GM19023 (cell line): Measurements from ENCODE around the gene NELFB.

Experiments used
- ATAC-seq: cut with Tn5 transposase; IDR thresholded peaks from one replicate; pipeline ENCODE4 v1.9.1; 2021; ENCODE audit warnings: mild to moderate bottlenecking, moderate library complexity; ENCODE audit not compliant: unreplicated experiment

NELFB gene

DNA sequence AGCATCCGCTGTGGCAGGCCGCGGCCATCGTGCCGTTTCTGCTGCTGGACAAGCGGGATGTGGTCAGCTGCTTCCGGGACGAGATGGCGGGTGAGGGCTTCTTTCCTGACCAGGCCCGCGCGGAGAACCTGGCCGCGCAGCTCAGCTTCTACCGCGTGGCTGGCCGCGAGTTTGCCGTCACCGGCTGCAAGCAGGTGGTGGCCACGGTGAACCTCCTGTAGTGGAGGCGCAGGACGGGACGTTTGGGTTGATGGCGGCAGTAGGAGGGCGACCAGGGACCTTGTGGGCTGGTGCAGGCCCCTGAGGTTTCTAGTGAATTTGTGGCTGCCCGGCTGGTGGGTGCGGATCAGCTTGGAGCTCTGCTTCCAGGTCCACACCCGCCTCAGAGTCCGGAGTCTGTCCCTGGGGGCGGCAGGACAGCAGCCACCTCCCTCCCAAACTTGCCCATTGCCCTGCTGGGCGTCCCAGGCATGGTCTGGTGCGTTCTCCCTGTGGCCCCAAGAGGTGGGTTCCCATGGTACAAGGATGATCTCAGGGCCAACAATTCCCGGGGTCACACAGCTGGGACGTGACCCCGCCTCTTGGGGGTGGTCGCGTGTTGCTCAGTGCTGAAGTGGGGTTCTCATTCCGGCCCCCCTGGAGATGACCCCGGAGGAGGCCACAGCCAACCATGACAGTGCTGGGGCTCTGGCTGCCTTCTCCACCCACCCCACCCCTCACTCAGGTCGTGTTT is 24.8 kb downstream of the NELFB start:
- no peak for ATAC-seq

GRCh38 chr9:137280474-137281344 is 25.6 kb downstream of the NELFB start:
- ATAC-seq, result no peak

DNA sequence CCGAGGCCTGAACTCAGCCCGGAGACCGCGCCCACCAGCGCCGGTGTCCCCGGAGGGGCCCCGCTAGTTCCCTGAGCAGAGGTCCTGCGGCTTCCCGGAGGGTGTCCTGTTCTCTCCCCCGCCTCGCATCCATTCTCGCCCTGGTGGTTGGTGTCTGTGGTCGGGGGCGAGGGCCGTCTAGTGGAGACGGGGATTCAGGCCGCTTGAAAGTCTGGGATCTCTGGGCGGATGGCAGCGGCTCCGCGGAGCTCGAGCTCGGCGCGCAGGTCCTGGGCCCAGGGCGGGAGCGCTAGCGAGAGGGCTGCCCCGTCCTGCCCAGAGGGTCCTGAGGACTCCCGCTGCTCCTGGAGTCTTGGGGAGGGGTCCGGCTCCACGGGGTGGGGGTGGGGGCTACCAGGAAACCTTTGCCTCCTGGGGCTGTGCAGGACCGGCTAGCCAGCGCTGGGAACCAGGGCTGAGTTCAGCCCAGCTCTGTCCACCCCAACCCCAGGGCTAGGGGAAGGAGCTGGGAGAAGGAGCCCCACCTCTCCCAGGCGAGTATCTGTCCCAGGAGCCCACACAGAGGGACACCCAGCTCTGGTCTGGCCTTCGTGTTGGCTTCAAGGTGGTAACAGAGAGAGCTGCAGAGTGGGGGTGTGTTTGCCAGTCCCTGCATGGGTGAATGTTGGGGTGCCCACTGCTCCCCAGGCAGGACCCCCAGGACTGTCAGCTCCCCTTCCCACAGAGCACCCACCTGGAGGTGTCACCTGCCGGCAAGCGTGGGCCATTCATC is 26.4 kb downstream of the NELFB start:
- no peak for ATAC-seq

GRCh38 chr9:137286975-137287383 is 31.9 kb downstream of the NELFB start:
- no peak for ATAC-seq

DNA sequence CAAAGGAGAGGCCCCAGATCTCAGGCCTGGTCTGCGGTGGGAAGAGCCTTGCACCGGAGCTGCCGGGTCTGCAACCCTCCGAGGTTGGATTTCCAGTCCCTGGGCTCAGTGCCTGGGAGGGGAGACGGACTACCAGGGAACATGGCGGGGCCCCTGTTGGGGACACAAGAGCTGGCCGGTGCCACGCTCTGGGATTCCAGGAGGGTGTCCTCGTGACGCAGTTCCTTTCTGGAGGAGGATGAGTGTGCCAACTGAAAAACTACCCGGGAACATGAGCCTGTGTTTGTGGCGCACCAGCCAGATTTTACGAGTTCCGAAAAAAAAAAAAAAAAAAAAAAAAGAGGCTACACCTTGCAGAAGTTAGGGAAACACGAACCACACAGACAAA is 38.0 kb downstream of the NELFB start:
- no peak for ATAC-seq

- ATAC-seq, result no peak
These were observed 38.5 kb downstream of the NELFB start for GRCh38 chr9:137293482-137294090.

- no peak for ATAC-seq
These were observed 39.1 kb downstream of the NELFB start for GRCh38 chr9:137294091-137294680.

- no peak for ATAC-seq
These were observed 39.6 kb downstream of the NELFB start for GRCh38 chr9:137294681-137295237.

GRCh38 chr9:137295238-137295811 is 40.2 kb downstream of the NELFB start:
- ATAC-seq, result no peak

DNA sequence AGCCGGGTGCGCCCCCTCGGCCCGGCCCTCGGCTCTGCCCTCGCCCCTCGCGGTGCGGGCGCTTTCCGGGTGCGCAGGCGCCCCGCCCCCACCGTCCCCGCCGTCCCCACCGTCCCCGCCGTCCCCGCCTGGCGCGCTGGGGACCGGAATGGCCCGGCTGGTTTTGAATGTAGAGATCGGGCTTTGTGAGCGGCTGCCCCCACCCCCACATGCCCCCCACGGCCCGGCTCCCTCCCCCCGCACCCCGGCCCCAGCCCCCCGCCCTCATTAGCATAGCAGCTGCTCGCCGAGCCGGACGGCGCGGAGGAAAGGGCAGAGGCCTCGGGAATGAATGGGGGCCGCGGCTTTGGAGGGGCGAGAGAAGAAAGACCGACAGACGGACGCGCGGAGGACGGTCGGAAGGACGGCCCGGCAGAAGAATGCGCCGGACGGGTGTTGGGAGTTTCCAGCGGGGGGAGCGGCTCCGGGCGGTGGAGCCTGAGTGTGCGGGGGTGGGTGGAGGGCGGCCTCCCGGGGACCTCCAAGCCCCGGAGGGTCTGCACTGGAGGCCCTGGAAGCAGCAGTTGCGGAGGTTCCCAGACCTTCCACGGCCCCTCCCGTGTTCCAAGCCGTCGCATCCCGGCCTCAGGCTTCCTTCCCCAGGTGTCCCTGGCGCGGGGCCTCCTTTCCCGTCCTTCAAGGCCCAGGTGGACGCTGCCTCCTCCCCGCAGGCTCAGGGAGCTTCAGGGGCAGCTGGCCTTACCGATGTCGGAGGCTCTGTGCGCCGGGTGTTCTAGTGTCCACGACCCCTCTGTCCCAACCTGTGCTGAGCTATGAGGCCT is 40.9 kb downstream of the NELFB start:
- ATAC-seq, result no peak

DNA sequence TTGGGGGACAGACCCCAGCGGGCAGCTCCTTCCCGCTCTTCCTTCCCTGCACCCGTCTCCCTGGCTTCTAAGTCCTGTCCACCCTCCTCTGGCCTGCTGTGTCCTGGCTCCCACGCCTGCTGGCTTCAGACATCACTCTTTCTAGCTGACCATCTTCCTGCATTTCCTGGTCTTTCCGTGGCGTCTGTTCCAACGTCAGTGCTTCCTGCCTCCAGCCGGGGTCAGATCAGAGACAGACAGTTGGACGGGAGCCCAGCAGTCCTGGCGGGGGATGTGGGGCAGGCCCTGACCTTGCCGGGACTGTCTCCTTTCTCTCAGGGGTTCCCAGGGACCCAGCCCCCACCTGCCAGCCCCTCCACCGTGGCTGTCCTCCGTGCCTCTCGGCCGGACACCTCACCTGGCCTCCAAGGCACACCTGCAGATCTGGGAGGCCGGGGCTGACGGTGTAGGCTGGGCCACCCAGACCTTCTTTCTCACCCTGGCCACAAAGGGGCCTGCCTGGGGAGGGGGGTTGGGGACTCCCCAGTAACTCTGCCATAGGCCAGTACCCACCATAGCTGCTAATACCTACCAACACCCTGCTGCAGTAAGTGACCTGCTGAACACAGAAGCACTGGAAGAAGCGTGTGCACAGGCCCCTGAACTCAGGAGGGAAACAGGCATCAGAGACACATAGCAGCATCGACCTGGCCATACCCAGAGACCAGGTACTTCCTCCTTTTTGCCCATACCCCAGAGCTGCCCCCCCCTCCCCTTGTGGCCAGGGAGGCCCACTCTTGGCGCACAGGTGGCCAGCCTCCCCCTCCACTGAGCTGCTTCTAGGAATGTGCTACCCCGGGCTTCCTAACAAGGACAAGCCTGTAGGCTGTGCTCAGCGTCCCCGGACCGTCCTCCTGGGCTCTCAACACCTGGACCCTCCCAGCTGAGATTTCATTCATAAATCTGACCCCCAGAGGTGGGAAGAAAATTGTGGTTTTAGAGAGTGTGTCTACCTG is 41.8 kb downstream of the NELFB start:
- ATAC-seq, result no peak

- no peak for ATAC-seq
These were observed 42.8 kb downstream of the NELFB start for GRCh38 chr9:137297966-137298365.

DNA sequence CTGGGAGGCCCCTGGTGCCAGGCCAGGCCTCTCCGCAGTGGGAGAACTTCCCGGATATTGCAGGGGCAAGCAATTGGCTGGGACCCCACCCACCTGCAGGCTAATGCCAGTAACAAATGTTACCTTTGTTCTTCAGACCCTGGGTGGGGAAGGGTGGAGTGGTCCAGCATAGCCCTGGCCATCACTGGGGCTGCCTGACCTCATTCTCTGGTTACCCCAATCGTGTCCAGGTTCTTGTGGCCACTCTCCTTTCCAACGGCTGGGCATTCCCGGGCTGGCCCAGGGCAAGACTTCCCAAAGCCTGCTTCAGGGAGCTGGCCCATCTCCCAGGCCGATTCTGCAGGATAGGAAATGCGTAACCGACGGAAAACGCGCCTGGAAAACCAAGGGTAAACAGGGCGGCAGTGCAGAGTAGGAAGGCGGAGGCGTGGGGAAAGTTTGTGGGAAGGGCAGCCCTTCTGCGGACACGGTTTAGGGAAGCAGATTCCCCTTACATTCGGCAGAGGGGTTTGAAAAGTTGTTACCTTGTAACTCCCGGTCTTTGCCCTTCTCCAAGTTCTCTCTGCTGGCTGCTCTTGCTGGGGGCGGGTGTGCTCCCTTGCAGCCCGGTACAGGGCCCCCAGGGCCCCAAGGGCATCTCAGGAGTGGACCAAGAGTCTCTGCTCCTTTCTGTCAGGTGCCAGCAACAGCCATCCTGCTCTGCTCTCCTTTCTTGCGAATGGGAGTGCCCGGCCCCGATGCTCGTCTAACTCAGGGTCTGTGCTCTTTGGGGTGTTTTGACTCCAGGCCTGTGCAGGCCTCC is 43.5 kb downstream of the NELFB start:
- no peak for ATAC-seq

DNA sequence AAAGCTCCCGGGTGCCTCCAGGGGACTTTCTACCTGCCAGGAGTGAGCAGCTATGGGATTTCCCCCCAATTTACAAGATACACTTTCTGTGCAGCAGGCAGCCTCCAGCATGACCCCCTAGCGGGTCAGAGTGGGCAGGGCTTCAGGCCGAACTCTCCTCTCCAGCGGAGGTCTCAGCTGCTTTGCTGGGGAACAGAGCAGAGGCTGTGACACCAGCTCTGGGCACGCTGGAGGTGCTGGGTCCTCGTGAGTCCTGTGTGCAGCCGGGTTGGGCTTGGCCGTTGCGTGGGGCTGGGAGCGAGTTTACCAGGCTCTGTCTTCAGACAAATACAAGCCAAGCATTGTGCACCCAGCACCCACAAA is 44.1 kb downstream of the NELFB start:
- ATAC-seq, result no peak

DNA sequence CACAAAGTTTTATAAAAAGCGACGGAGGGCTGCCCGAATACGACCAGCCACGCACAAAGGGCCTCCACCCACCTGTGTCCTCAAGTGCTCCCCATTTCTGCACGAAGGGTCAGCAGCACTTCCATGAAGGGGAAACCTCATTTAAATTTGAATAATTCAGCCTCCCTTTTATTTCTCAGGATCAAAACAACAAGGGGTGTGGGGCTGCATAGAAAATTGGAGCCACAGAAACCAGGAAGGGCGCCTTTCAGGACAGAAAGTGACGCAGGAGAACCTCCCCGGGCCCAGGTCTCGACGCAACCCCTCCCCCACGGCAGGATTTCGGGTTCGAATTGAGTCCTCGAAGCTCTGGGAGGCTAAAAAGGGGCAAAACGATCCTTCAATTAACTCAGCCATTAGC is 44.8 kb downstream of the NELFB start:
- ATAC-seq, result no peak

DNA sequence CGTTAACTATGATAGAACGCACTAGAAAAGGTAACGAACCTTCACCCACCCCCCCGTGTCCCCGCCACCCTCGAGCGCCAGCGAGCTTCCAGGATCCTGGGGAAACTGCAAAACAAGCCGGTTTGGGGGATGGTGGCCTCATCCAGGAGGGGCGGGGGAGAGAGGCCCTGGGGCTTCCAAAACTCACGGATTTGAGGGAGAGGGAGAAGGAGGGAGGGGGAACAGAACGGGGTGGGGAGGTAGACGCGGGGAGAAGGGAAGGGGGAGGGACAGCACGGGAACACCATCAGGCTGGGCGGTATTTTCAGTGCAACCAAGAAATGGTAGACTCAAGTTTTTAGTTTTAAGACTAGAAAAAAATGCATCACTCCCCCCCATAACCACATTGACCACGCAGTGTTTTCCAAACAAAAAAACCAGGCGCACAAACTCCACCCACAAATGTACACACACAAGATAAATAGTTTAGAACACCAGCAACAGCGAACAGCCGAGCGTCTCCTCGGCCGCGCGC is 45.5 kb downstream of the NELFB start:
- ATAC-seq, result no peak
